ENCODE data around the gene IL13RA1.
"Not testable (repeated sequence)": the region's sequence is repeated elsewhere in the genome, so short reads cannot be mapped to it uniquely, and the experiment has no call there.

IL13RA1 gene

GRCh38 chrX:118729042-118729652 lies 1.7 kb downstream of the IL13RA1 start:
- Histone ChIP-seq H3K27me3 (ENCODE audit: insufficient read depth, low read depth) (no peaks in the 10 kb centered on the region), H3K36me3 (ENCODE audit: insufficient read depth) (no peaks in the 10 kb centered on the region), H3K79me2 (ENCODE audit: insufficient read depth, low read depth) (no peaks in the 10 kb centered on the region), H3K4me2 (no peak overlapping the region), H3K27ac (no peak overlapping the region), H3K4me3 (IDR thresholded peaks at IDR 0.05; ENCODE audit: insufficient read depth, low read depth, low read length) (no peak overlapping the region), H4K20me1 (ENCODE audit: insufficient read depth) (no peaks in the 10 kb centered on the region), H3K4me1 (ENCODE audit: low read depth, poor library complexity, severe bottlenecking) (peaks cover 5% of the 10 kb centered on the region), H2AFZ (ENCODE audit: low read depth) (no peak overlapping the region), H3K9ac (no peak overlapping the region)
- no peak for TF ChIP-seq CTCF (conservative IDR thresholded peaks at IDR 0.05; ENCODE audit: low read depth, low read length)

- H3K27me3 ChIP-seq (ENCODE audit: insufficient read depth, low read depth): no peaks in the 10 kb centered on the region
- no peak overlapping the region for H3K27ac ChIP-seq
- peaks cover 5% of the 10 kb centered on the region for H3K4me1 ChIP-seq (ENCODE audit: low read depth, poor library complexity, severe bottlenecking)
- no peak overlapping the region for H2AFZ ChIP-seq (ENCODE audit: low read depth)
- H3K36me3 ChIP-seq (ENCODE audit: insufficient read depth): no peaks in the 10 kb centered on the region
- no peak overlapping the region for H3K4me3 ChIP-seq (IDR thresholded peaks at IDR 0.05; ENCODE audit: insufficient read depth, low read depth, low read length)
- no peaks in the 10 kb centered on the region for H4K20me1 ChIP-seq (ENCODE audit: insufficient read depth)
- H3K4me2 ChIP-seq: no peak overlapping the region
- no peak overlapping the region for H3K9ac ChIP-seq
- H3K79me2 ChIP-seq (ENCODE audit: insufficient read depth, low read depth): no peaks in the 10 kb centered on the region
- no peak for TF ChIP-seq CTCF (conservative IDR thresholded peaks at IDR 0.05; ENCODE audit: low read depth, low read length)
These were observed 3.3 kb downstream of the IL13RA1 start for GRCh38 chrX:118730500-118731247.

GRCh38 chrX:118732551-118732950 lies 5.1 kb downstream of the IL13RA1 start:
- H3K36me3 ChIP-seq (ENCODE audit: insufficient read depth); H3K4me3 ChIP-seq (IDR thresholded peaks at IDR 0.05; ENCODE audit: insufficient read depth, low read depth, low read length); H4K20me1 ChIP-seq (ENCODE audit: insufficient read depth); H2AFZ ChIP-seq (ENCODE audit: low read depth); H3K27me3 ChIP-seq (ENCODE audit: insufficient read depth, low read depth); H3K79me2 ChIP-seq (ENCODE audit: insufficient read depth, low read depth); H3K4me2 ChIP-seq; H3K27ac ChIP-seq; H3K9ac ChIP-seq; H3K4me1 ChIP-seq (ENCODE audit: low read depth, poor library complexity, severe bottlenecking): not testable (repeated sequence)

GRCh38 chrX:118734909-118735308 lies 7.5 kb downstream of the IL13RA1 start:
- no peak for TF ChIP-seq CTCF (conservative IDR thresholded peaks at IDR 0.05; ENCODE audit: low read depth, low read length)
- no peaks in the 10 kb centered on the region for H3K36me3 ChIP-seq (ENCODE audit: insufficient read depth)

GRCh38 chrX:118736394-118737010 lies 9.1 kb downstream of the IL13RA1 start:
- no peaks in the 10 kb centered on the region for H3K79me2 ChIP-seq (ENCODE audit: insufficient read depth, low read depth)

More at GRCh38 chrX:118734909-118735308, 7.5 kb downstream of the IL13RA1 start:
- Histone ChIP-seq H3K27ac (no peak overlapping the region), H3K4me1 (ENCODE audit: low read depth, poor library complexity, severe bottlenecking) (no peaks in the 10 kb centered on the region), H3K4me3 (IDR thresholded peaks at IDR 0.05; ENCODE audit: insufficient read depth, low read depth, low read length) (no peak overlapping the region), H4K20me1 (ENCODE audit: insufficient read depth) (no peaks in the 10 kb centered on the region), H3K27me3 (ENCODE audit: insufficient read depth, low read depth) (no peaks in the 10 kb centered on the region), H2AFZ (ENCODE audit: low read depth) (no peak overlapping the region), H3K9ac (no peak overlapping the region), H3K4me2 (no peak overlapping the region), H3K79me2 (ENCODE audit: insufficient read depth, low read depth) (no peaks in the 10 kb centered on the region)

More at GRCh38 chrX:118736394-118737010, 9.1 kb downstream of the IL13RA1 start:
- no peaks in the 10 kb centered on the region for H3K27me3 ChIP-seq (ENCODE audit: insufficient read depth, low read depth)
- no peaks in the 10 kb centered on the region for H3K4me1 ChIP-seq (ENCODE audit: low read depth, poor library complexity, severe bottlenecking)
- no peak overlapping the region for H2AFZ ChIP-seq (ENCODE audit: low read depth)
- H3K4me2 ChIP-seq: no peak overlapping the region
- TF ChIP-seq CTCF (conservative IDR thresholded peaks at IDR 0.05; ENCODE audit: low read depth, low read length): no peak
- H3K9ac ChIP-seq: no peak overlapping the region
- H3K4me3 ChIP-seq (IDR thresholded peaks at IDR 0.05; ENCODE audit: insufficient read depth, low read depth, low read length): no peak overlapping the region
- no peaks in the 10 kb centered on the region for H3K36me3 ChIP-seq (ENCODE audit: insufficient read depth)
- H3K27ac ChIP-seq: no peak overlapping the region
- H4K20me1 ChIP-seq (ENCODE audit: insufficient read depth): no peaks in the 10 kb centered on the region
